ENCODE data around the gene TTC14. TPM values are rescaled to one million over a fixed set of nuclear protein-coding genes. Genes with fewer than 3 reads are reported as not detected.

Gene TTC14
- total RNA-seq, 3 donors from 2014 or later (not counting 1 experiment from before 2014, with no cell fraction given), result 92.9 to 115 (median 112) TPM

- Histone ChIP-seq H3K36me3 (ENCODE audit: control insufficient read depth, insufficient read depth, low read length) (no peaks in the 10 kb centered on the region), H3K9me3 (ENCODE audit: control insufficient read depth, insufficient read depth, low read length) (no peaks in the 10 kb centered on the region), H3K27me3 (ENCODE audit: control insufficient read depth, insufficient read depth, low read length) (no peaks in the 10 kb centered on the region), H3K4me1 (ENCODE audit: control insufficient read depth, insufficient read depth, low read length) (no peaks in the 10 kb centered on the region), H3K4me3 (ENCODE audit: low read length) (no peak overlapping the region), H3K27ac (ENCODE audit: low read length) (no peak overlapping the region)
- peaks cover 0 to 4% of the 10 kb centered on the region in 2 donors for H3K9me3 Mint-ChIP-seq
- TF ChIP-seq, protein P1, sequence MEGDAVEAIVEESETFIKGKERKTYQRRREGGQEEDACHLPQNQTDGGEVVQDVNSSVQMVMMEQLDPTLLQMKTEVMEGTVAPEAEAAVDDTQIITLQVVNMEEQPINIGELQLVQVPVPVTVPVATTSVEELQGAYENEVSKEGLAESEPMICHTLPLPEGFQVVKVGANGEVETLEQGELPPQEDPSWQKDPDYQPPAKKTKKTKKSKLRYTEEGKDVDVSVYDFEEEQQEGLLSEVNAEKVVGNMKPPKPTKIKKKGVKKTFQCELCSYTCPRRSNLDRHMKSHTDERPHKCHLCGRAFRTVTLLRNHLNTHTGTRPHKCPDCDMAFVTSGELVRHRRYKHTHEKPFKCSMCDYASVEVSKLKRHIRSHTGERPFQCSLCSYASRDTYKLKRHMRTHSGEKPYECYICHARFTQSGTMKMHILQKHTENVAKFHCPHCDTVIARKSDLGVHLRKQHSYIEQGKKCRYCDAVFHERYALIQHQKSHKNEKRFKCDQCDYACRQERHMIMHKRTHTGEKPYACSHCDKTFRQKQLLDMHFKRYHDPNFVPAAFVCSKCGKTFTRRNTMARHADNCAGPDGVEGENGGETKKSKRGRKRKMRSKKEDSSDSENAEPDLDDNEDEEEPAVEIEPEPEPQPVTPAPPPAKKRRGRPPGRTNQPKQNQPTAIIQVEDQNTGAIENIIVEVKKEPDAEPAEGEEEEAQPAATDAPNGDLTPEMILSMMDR (IDR thresholded peaks at IDR 0.05), result no peak
- H3K4me1 Mint-ChIP-seq, result no peaks in the 10 kb centered on the region
- intact Hi-C loops (cut with micrococcal nuclease), result no loop called here
- 81% methylated on average over 3 of the region's 4 CpGs for WGBS (ENCODE audit: insufficient coverage)
- ATAC-seq, result no peak
- H3K36me3 Mint-ChIP-seq, result no peaks in the 10 kb centered on the region
- H3K27ac Mint-ChIP-seq, result no peak overlapping the region
- DNase-seq, result no peak
- H3K4me3 Mint-ChIP-seq, result no peak overlapping the region
- H3K27me3 Mint-ChIP-seq (ENCODE audit: low read depth in 2 of 2), result peaks cover 4 to 9% of the 10 kb centered on the region in 2 donors
Measured at GRCh38 chr3:180570238-180570637, 31.7 kb upstream of the TTC14 start.

DNA sequence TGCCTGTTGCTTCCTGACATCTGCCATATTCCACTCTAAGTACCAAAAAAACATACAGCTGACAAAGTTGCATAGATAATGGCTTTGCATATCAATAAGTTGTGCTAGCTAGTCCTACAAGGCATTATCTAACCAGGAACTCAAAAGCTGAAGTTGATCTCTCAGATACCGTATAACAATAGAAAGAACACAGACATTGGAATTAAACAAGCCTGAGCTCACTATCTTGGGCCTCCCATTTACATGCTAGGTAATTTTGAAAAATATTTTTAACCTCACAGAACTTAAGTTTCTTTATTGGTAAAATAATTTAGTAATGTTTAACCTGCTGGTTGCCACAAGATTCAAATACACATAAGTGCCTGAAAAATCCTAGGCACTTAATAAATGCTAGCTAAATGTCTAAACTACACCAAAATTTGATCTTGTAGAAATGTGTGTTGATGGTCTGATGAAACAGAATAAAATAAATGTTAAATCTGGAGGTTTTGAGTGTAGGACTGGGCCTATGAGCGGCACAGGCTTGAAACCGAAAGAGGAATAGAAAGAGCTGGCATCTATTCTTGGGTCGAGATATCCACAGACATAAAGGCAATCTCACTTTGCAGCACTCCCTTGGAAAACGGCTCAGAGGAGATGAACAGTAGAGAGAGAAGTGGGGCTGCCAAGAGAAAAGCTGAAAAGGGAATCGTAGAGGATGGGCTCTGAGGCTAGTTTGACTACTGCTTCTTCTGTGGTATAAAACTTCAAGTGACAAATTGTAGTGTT, 29.9 kb upstream of the TTC14 start:
- WGBS (ENCODE audit: insufficient coverage), result 84% methylated on average over 6 of the region's 6 CpGs
- Mint-ChIP-seq H3K27me3 (ENCODE audit: low read depth in 2 of 2) (peaks cover 11 to 21% of the 10 kb centered on the region in 2 donors), H3K36me3 (no peaks in the 10 kb centered on the region), H3K4me3 (no peak overlapping the region), H3K9me3 (peaks cover 0 to 2% of the 10 kb centered on the region in 2 donors), H3K27ac (no peak overlapping the region), H3K4me1 (no peaks in the 10 kb centered on the region)
- H3K4me3 ChIP-seq (ENCODE audit: low read length), result no peak overlapping the region
- no peak overlapping the region for H3K27ac ChIP-seq (ENCODE audit: low read length)
- no peaks in the 10 kb centered on the region for H3K9me3 ChIP-seq (ENCODE audit: control insufficient read depth, insufficient read depth, low read length)
- H3K27me3 ChIP-seq (ENCODE audit: control insufficient read depth, insufficient read depth, low read length), result no peaks in the 10 kb centered on the region
- ATAC-seq, result no peak
- DNase-seq, result no peak
- H3K4me1 ChIP-seq (ENCODE audit: control insufficient read depth, insufficient read depth, low read length), result no peaks in the 10 kb centered on the region
- TF ChIP-seq, protein P1 (IDR thresholded peaks at IDR 0.05), result no peak
- H3K36me3 ChIP-seq (ENCODE audit: control insufficient read depth, insufficient read depth, low read length), result no peaks in the 10 kb centered on the region
- intact Hi-C loops (cut with micrococcal nuclease), result no loop called here

- Histone ChIP-seq H3K36me3 (ENCODE audit: control insufficient read depth, insufficient read depth, low read length) (no peaks in the 10 kb centered on the region), H3K9me3 (ENCODE audit: control insufficient read depth, insufficient read depth, low read length) (no peaks in the 10 kb centered on the region), H3K4me1 (ENCODE audit: control insufficient read depth, insufficient read depth, low read length) (no peaks in the 10 kb centered on the region), H3K27me3 (ENCODE audit: control insufficient read depth, insufficient read depth, low read length) (peaks cover 6% of the 10 kb centered on the region), H3K4me3 (ENCODE audit: low read length) (no peak overlapping the region), H3K27ac (ENCODE audit: low read length) (no peak overlapping the region)
- H3K27me3 Mint-ChIP-seq (ENCODE audit: low read depth in 2 of 2), result peaks cover 10 to 12% of the 10 kb centered on the region in 2 donors
- 92% methylated on average over 3 of the region's 3 CpGs for WGBS (ENCODE audit: insufficient coverage)
- H3K36me3 Mint-ChIP-seq, result no peaks in the 10 kb centered on the region
- DNase-seq (no peak), ATAC-seq (no peak)
- intact Hi-C loops (cut with micrococcal nuclease), result no loop called here
- H3K27ac Mint-ChIP-seq, result no peak overlapping the region
- peaks cover 0 to 2% of the 10 kb centered on the region in 2 donors for H3K9me3 Mint-ChIP-seq
- H3K4me1 Mint-ChIP-seq, result no peaks in the 10 kb centered on the region
- TF ChIP-seq, protein P1 (IDR thresholded peaks at IDR 0.05), result no peak
- no peak overlapping the region for H3K4me3 Mint-ChIP-seq
Measured at GRCh38 chr3:180575571-180575970, 26.4 kb upstream of the TTC14 start.

- no peak overlapping the region for H3K4me3 ChIP-seq (ENCODE audit: low read length)
- H3K36me3 ChIP-seq (ENCODE audit: control insufficient read depth, insufficient read depth, low read length), result no peaks in the 10 kb centered on the region
- TF ChIP-seq, protein P1 (IDR thresholded peaks at IDR 0.05), result no peak
- no peaks in the 10 kb centered on the region for H3K4me1 ChIP-seq (ENCODE audit: control insufficient read depth, insufficient read depth, low read length)
- Mint-ChIP-seq H3K27ac (no peak overlapping the region), H3K9me3 (no peaks in the 10 kb centered on the region), H3K36me3 (no peaks in the 10 kb centered on the region), H3K27me3 (ENCODE audit: low read depth in 2 of 2) (peaks cover 18 to 31% of the 10 kb centered on the region in 2 donors), H3K4me3 (no peak overlapping the region), H3K4me1 (no peaks in the 10 kb centered on the region)
- intact Hi-C loops (cut with micrococcal nuclease), result no loop called here
- 82% methylated on average over 1 of the region's 1 CpG for WGBS (ENCODE audit: insufficient coverage)
- no peaks in the 10 kb centered on the region for H3K9me3 ChIP-seq (ENCODE audit: control insufficient read depth, insufficient read depth, low read length)
- peaks cover 15% of the 10 kb centered on the region for H3K27me3 ChIP-seq (ENCODE audit: control insufficient read depth, insufficient read depth, low read length)
- DNase-seq (no peak), ATAC-seq (no peak)
- no peak overlapping the region for H3K27ac ChIP-seq (ENCODE audit: low read length)
Measured at GRCh38 chr3:180580934-180581333, 21.0 kb upstream of the TTC14 start.

All from natural killer cell (primary cell).